ENCODE measurements around the gene ATF6. TPM values are rescaled to one million over a fixed set of nuclear protein-coding genes. Genes with fewer than 3 reads are reported as not detected.

Gene ATF6
- total and polyA plus RNA-seq, 2 donors (not counting 1 experiment from before 2014, with no cell fraction given), result 5.7 to 26.6 TPM

- peaks cover 5 to 9% of the 10 kb centered on the region in 2 experiments for H3K36me3 ChIP-seq (replicated peaks in 1 of 2; ENCODE audit: control extremely low read depth in 1 of 2, control insufficient read depth in 1 of 2, extremely low read depth in 1 of 2, insufficient read depth in 2 of 2, low read length in 1 of 2)
- no peak for TF ChIP-seq EZH2 (IDR thresholded peaks at IDR 0.05; ENCODE audit: borderline replicate concordance, insufficient read depth, low read depth, low read length, poor library complexity, severe bottlenecking)
- no peak for TF ChIP-seq CTCF (IDR thresholded peaks at IDR 0.05)
- intact Hi-C loops (cut with micrococcal nuclease), result no loop called here
- Mint-ChIP-seq H3K27me3 (no peaks in the 10 kb centered on the region), H3K4me1 (no peaks in the 10 kb centered on the region), H3K9me3 (ENCODE audit: insufficient read depth) (no peaks in the 10 kb centered on the region), H3K27ac (no peak overlapping the region), H3K4me3 (no peak overlapping the region)
- H3K27me3 ChIP-seq (replicated peaks in 1 of 4; ENCODE audit: control extremely low read depth in 1 of 4, control insufficient read depth in 3 of 4, insufficient read depth in 4 of 4, low read length in 3 of 4), result no peaks in the 10 kb centered on the region
- DNase-seq (no peak), ATAC-seq (ENCODE audit: low read depth) (no peak)
- no peak overlapping the region for H3K4me2 ChIP-seq (replicated peaks; ENCODE audit: low read depth, low read length, poor library complexity, severe bottlenecking)
- H3K27ac ChIP-seq (ENCODE audit: low read length in 2 of 2), result no peak overlapping the region
- CTCF ChIA-PET, result no interaction called here
- no peak overlapping the region for H3K9ac ChIP-seq (ENCODE audit: low read length)
- no peak overlapping the region for H3K4me3 ChIP-seq (ENCODE audit: control extremely low read depth in 1 of 5, extremely low read depth in 1 of 5, insufficient read depth in 1 of 5, low read depth in 2 of 5, low read length in 4 of 5)
- POLR2A ChIA-PET, result no interaction called here
- no peak overlapping the region for H2AFZ ChIP-seq (ENCODE audit: insufficient read depth, low read depth, low read length, poor library complexity, severe bottlenecking)
- peaks cover 0 to 5% (median 0%) of the 10 kb centered on the region in 3 donors for H3K9me3 ChIP-seq (ENCODE audit: control extremely low read depth in 1 of 3, control insufficient read depth in 2 of 3, insufficient read depth in 1 of 3, low read length in 2 of 3)
- H4K20me1 ChIP-seq (ENCODE audit: control insufficient read depth, insufficient read depth, low read length, poor library complexity, severe bottlenecking), result no peaks in the 10 kb centered on the region
- no peaks in the 10 kb centered on the region for H3K4me1 ChIP-seq (ENCODE audit: control insufficient read depth in 2 of 2, insufficient read depth in 2 of 2, low read length in 2 of 2)
- WGBS (ENCODE audit: insufficient coverage), result no CpG with 5 or more reads among the region's 2 CpGs
- H3K79me2 ChIP-seq (ENCODE audit: control insufficient read depth, insufficient read depth, low read length), result no peaks in the 10 kb centered on the region
These were observed 68.9 kb downstream of the ATF6 start for GRCh38 chr1:161834967-161835550.

- Histone ChIP-seq H3K4me2 (replicated peaks; ENCODE audit: low read depth, low read length, poor library complexity, severe bottlenecking) (no peak overlapping the region), H3K27me3 (replicated peaks in 1 of 4; ENCODE audit: control extremely low read depth in 1 of 4, control insufficient read depth in 3 of 4, insufficient read depth in 4 of 4, low read length in 3 of 4) (no peaks in the 10 kb centered on the region), H3K9ac (ENCODE audit: low read length) (no peak overlapping the region), H3K36me3 (replicated peaks in 1 of 2; ENCODE audit: control extremely low read depth in 1 of 2, control insufficient read depth in 1 of 2, extremely low read depth in 1 of 2, insufficient read depth in 2 of 2, low read length in 1 of 2) (peaks cover 5 to 10% of the 10 kb centered on the region in 2 experiments), H3K79me2 (ENCODE audit: control insufficient read depth, insufficient read depth, low read length) (no peaks in the 10 kb centered on the region), H2AFZ (ENCODE audit: insufficient read depth, low read depth, low read length, poor library complexity, severe bottlenecking) (no peak overlapping the region), H3K4me1 (ENCODE audit: control insufficient read depth in 2 of 2, insufficient read depth in 2 of 2, low read length in 2 of 2) (no peaks in the 10 kb centered on the region), H4K20me1 (ENCODE audit: control insufficient read depth, insufficient read depth, low read length, poor library complexity, severe bottlenecking) (no peaks in the 10 kb centered on the region), H3K4me3 (ENCODE audit: control extremely low read depth in 1 of 5, extremely low read depth in 1 of 5, insufficient read depth in 1 of 5, low read depth in 2 of 5, low read length in 4 of 5) (no peak overlapping the region), H3K27ac (ENCODE audit: low read length in 2 of 2) (no peak overlapping the region), H3K9me3 (ENCODE audit: control extremely low read depth in 1 of 3, control insufficient read depth in 2 of 3, insufficient read depth in 1 of 3, low read length in 2 of 3) (peaks cover 0 to 5% (median 0%) of the 10 kb centered on the region in 3 donors)
- CTCF ChIA-PET, result no interaction called here
- POLR2A ChIA-PET, result no interaction called here
- no peak overlapping the region for H3K4me3 Mint-ChIP-seq
- DNase-seq, result no peak
- H3K9me3 Mint-ChIP-seq (ENCODE audit: insufficient read depth), result no peaks in the 10 kb centered on the region
- 10% methylated on average over 1 of the region's 5 CpGs for WGBS (ENCODE audit: insufficient coverage)
- no peak overlapping the region for H3K27ac Mint-ChIP-seq
- ATAC-seq (ENCODE audit: low read depth), result no peak
- TF ChIP-seq CTCF (IDR thresholded peaks at IDR 0.05) (no peak), EZH2 (IDR thresholded peaks at IDR 0.05; ENCODE audit: borderline replicate concordance, insufficient read depth, low read depth, low read length, poor library complexity, severe bottlenecking) (no peak)
- no peaks in the 10 kb centered on the region for H3K27me3 Mint-ChIP-seq
- intact Hi-C loops (cut with micrococcal nuclease), result no loop called here
- H3K4me1 Mint-ChIP-seq, result no peaks in the 10 kb centered on the region
These were observed 69.9 kb downstream of the ATF6 start for GRCh38 chr1:161836018-161836417.
